ENCODE results near the gene FAM13A. TPM values are rescaled to one million over a fixed set of nuclear protein-coding genes. Genes with fewer than 3 reads are reported as not detected.

The FAM13A gene
- total RNA-seq, 1 donor from 2014 or later, result 16.9 TPM

GRCh38 chr4:88868510-88868909 lies 188.5 kb downstream of the FAM13A start:
- intact Hi-C loops (cut with micrococcal nuclease), result no loop called here
- no peak for TF ChIP-seq CTCF (IDR thresholded peaks at IDR 0.05; ENCODE audit: borderline replicate concordance)
- Histone ChIP-seq H3K27ac (replicated peaks) (no peak overlapping the region), H3K4me3 (no peak overlapping the region), H3K9me3 (replicated peaks) (no peaks in the 10 kb centered on the region), H3K27me3 (ENCODE audit: low read depth) (no peaks in the 10 kb centered on the region), H3K36me3 (no peaks in the 10 kb centered on the region), H3K4me1 (no peaks in the 10 kb centered on the region)
- no peak for DNase-seq

- intact Hi-C loops (cut with micrococcal nuclease), result no loop called here
- Histone ChIP-seq H3K27me3 (ENCODE audit: low read depth) (no peaks in the 10 kb centered on the region), H3K9me3 (replicated peaks) (no peaks in the 10 kb centered on the region), H3K4me3 (no peak overlapping the region), H3K36me3 (no peaks in the 10 kb centered on the region), H3K4me1 (no peaks in the 10 kb centered on the region), H3K27ac (replicated peaks) (no peak overlapping the region)
- DNase-seq, result no peak
- no peak for TF ChIP-seq CTCF (IDR thresholded peaks at IDR 0.05; ENCODE audit: borderline replicate concordance)
Measured at GRCh38 chr4:88866862-88867550, 190.0 kb downstream of the FAM13A start.

- H3K4me1 ChIP-seq, result no peaks in the 10 kb centered on the region
- intact Hi-C loops (cut with micrococcal nuclease), result no loop called here
- no peak for DNase-seq
- no peak overlapping the region for H3K27ac ChIP-seq (replicated peaks)
- H3K4me3 ChIP-seq, result no peak overlapping the region
- no peaks in the 10 kb centered on the region for H3K36me3 ChIP-seq
- TF ChIP-seq CTCF (IDR thresholded peaks at IDR 0.05; ENCODE audit: borderline replicate concordance), result no peak
- no peaks in the 10 kb centered on the region for H3K27me3 ChIP-seq (ENCODE audit: low read depth)
- no peaks in the 10 kb centered on the region for H3K9me3 ChIP-seq (replicated peaks)
Measured at GRCh38 chr4:88865466-88865865, 191.5 kb downstream of the FAM13A start.

GRCh38 chr4:88865046-88865445 lies 191.9 kb downstream of the FAM13A start:
- DNase-seq, result no peak
- Histone ChIP-seq H3K36me3 (no peaks in the 10 kb centered on the region), H3K9me3 (replicated peaks) (no peaks in the 10 kb centered on the region), H3K27me3 (ENCODE audit: low read depth) (no peaks in the 10 kb centered on the region), H3K27ac (replicated peaks) (no peak overlapping the region), H3K4me3 (no peak overlapping the region), H3K4me1 (no peaks in the 10 kb centered on the region)
- TF ChIP-seq CTCF (IDR thresholded peaks at IDR 0.05; ENCODE audit: borderline replicate concordance), result no peak
- intact Hi-C loops (cut with micrococcal nuclease), result no loop called here

- Histone ChIP-seq H3K27ac (replicated peaks) (no peak overlapping the region), H3K36me3 (no peaks in the 10 kb centered on the region), H3K27me3 (ENCODE audit: low read depth) (no peaks in the 10 kb centered on the region), H3K4me1 (no peaks in the 10 kb centered on the region), H3K4me3 (no peak overlapping the region), H3K9me3 (replicated peaks) (no peaks in the 10 kb centered on the region)
- TF ChIP-seq CTCF (IDR thresholded peaks at IDR 0.05; ENCODE audit: borderline replicate concordance), result no peak
- no peak for DNase-seq
- intact Hi-C loops (cut with micrococcal nuclease), result no loop called here
Measured at GRCh38 chr4:88860586-88860985, 196.4 kb downstream of the FAM13A start.
